Transverse colon (tissue), 4 donors: ENCODE results near the gene UBE4A. TPM values are rescaled to one million over a fixed set of nuclear protein-coding genes. Genes with fewer than 3 reads are reported as not detected.

Experiments used
- DNase-seq: peaks from one replicate; pipeline ENCODE4 v3.0.0-alpha.2; 2019
- H3K27ac ChIP-seq, 4 donors: fragments of 200-600 bp; sonication (generic); 2 replicates each; pipeline ENCODE4 v1.5.1; 2016 to 2018; ENCODE audit warnings: inconsistent platforms in 4 of 4
- H3K27me3 ChIP-seq: fragments of 200-600 bp; sonication (generic); 2 replicates; pipeline ENCODE4 v1.5.1; 2017; ENCODE audit warnings: inconsistent platforms
- H3K36me3 ChIP-seq, 4 donors: fragments of 200-600 bp; sonication (generic); 2 replicates each; pipeline ENCODE4 v1.5.1; 2017 to 2019; ENCODE audit warnings: inconsistent platforms in 4 of 4
- H3K4me1 ChIP-seq, 4 donors: fragments of 200-600 bp; sonication (generic); 2 replicates each; pipeline ENCODE4 v1.5.1; 2017 to 2020; ENCODE audit warnings: inconsistent platforms in 4 of 4
- H3K4me3 ChIP-seq, 4 donors: fragments of 200-600 bp; sonication (generic); 1 replicate in 1 of 4; 2 replicates in 3 of 4; pipeline versions ENCODE4 v1.5.1 to v1.6.1; 2017 to 2019; ENCODE audit warnings: inconsistent platforms in 4 of 4
- H3K9me3 ChIP-seq, 2 donors: fragments of 200-600 bp; sonication (generic); 2 replicates each; pipeline ENCODE4 v1.5.1; 2017 to 2019; ENCODE audit warnings: inconsistent platforms in 2 of 2
- CTCF ChIP-seq, 5 experiments: fragments of 200-600 bp in 3 of 5; fragments of 450-650 bp in 2 of 5; sonication (generic) in 3 of 5; IDR thresholded peaks; 1 replicate in 2 of 5; 2 replicates in 3 of 5; pipeline ENCODE4 v1.5.1; 2016 to 2017; ENCODE audit warnings: antibody characterized with exemption in 5 of 5, inconsistent platforms in 3 of 5, mild to moderate bottlenecking in 2 of 5, moderate library complexity in 1 of 5
- EP300 ChIP-seq: sonication (generic); formaldehyde crosslinking; IDR thresholded peaks from one replicate; pipeline ENCODE4 v1.6.1; 2017; ENCODE audit warnings: antibody characterized with exemption, low read depth
- POLR2A ChIP-seq: fragments of 450-650 bp; IDR thresholded peaks from one replicate; pipeline ENCODE4 v1.6.1; 2016; ENCODE audit warnings: antibody characterized with exemption, mild to moderate bottlenecking, moderate library complexity
- POLR2AphosphoS5 ChIP-seq, 3 donors: sonication (generic); formaldehyde crosslinking; IDR thresholded peaks; one replicate each; pipeline ENCODE4 v1.6.1; 2016; ENCODE audit warnings: antibody characterized with exemption in 3 of 3
- WGBS, 2 donors: methylation state at CpG; one replicate each; pipeline ENCODE4 v1.1.5; 2018; ENCODE audit warnings: low coverage in 1 of 2; 5-methylcytosine and 5-hydroxymethylcytosine counted together
- in situ Hi-C, 4 donors: fragments of 200-750 bp; cut with MboI; loops; one replicate each; pipeline versions ENCODE4 v1.15.0 to v1.15.1; 2017; ENCODE audit warnings: low sequenced_read_pairs in 3 of 4, low pct_ligation_motif_present in 1 of 4, low pct_unique_long_range_greater_than_20kb in 1 of 4
- intact Hi-C: fragments of 100-400 bp; cut with DNase I; formaldehyde crosslinking; loops from one replicate; pipeline ENCODE4 v1.15.1; 2023; ENCODE audit warnings: low total_unique reads
- small RNA-seq, 4 donors: library from RNA; depleted of rRNA; stranded (forward); fragments of <200 nt; gene quantifications; one replicate each; pipeline ENCODE3, GENCODE V24; 2016
- total RNA-seq, 4 donors: library from RNA; depleted of rRNA; stranded (reverse); fragments of >200 nt; gene quantifications; one replicate each; pipeline ENCODE4 v1.1.0, GENCODE V29; 2016

The UBE4A gene
- total RNA-seq, 4 donors from 2014 or later: 42.3 to 54.3 (median 49.2) TPM

GRCh38 chr11:118447423-118447822, 88.0 kb downstream of the UBE4A start:
- H3K9me3 ChIP-seq: no peaks in the 10 kb centered on the region
- in situ Hi-C loops (no loop called here), intact Hi-C loops (no loop called here)
- H3K4me1 ChIP-seq: peaks cover 15 to 49% (median 31%) of the 10 kb centered on the region in 4 donors
- no peaks in the 10 kb centered on the region for H3K36me3 ChIP-seq
- H3K27me3 ChIP-seq: no peaks in the 10 kb centered on the region
- 95 to 97% methylated on average over 4 of the region's 4 CpGs for WGBS, 2 donors
- no peak overlapping the region for H3K4me3 ChIP-seq
- TF ChIP-seq CTCF (IDR thresholded peaks at IDR 0.05): no peak
- TF ChIP-seq EP300: no peak
- TF ChIP-seq POLR2A: no peak
- TF ChIP-seq POLR2AphosphoS5 (IDR thresholded peaks at IDR 0.05): no peak
- no peak for DNase-seq
- H3K27ac ChIP-seq: no peak overlapping the region

- H3K4me1 ChIP-seq: peaks cover 15 to 40% (median 22%) of the 10 kb centered on the region in 4 donors
- no peaks in the 10 kb centered on the region for H3K27me3 ChIP-seq
- H3K4me3 ChIP-seq: no peak overlapping the region
- intact Hi-C loops (no loop called here), in situ Hi-C loops (no loop called here)
- no peak overlapping the region for H3K27ac ChIP-seq
- DNase-seq: no peak
- TF ChIP-seq POLR2AphosphoS5 (IDR thresholded peaks at IDR 0.05) (no peak), POLR2A (no peak), EP300 (no peak)
- H3K9me3 ChIP-seq: no peaks in the 10 kb centered on the region
- no peaks in the 10 kb centered on the region for H3K36me3 ChIP-seq
These were observed 88.9 kb downstream of the UBE4A start for GRCh38 chr11:118448294-118448693.

Small RNA genes within 50 kb of the gene (small RNA-seq; reads per million reads assigned to genes)
- gene AP001582.1: 0 reads per million in 4 donors

Other genes with a start within 250 kb of the UBE4A start
- gene SCN4B, start 206.8 kb upstream of the UBE4A start, total RNA-seq: 1 to 10 TPM in 1 of 4 donors, under 1 TPM in 2, not detected in 1; 0.41 to 1.1 (median 0.75) TPM
- gene SCN2B, start 183.0 kb upstream of the UBE4A start, total RNA-seq: under 1 TPM in 2 of 4 donors, not detected in 2; 0.14 to 0.37 TPM
- 10 to 100 TPM in 2 of 4 donors, 1 to 10 TPM in 2; 3.2 to 15.1 (median 8.0) TPM for gene JAML, start 134.6 kb upstream of the UBE4A start, total RNA-seq
- 10 to 100 TPM in 2 of 4 donors, 1 to 10 TPM in 2; 2.4 to 15.2 (median 8.2) TPM for gene MPZL3, start 107.2 kb upstream of the UBE4A start, total RNA-seq
- gene MPZL2, start 95.3 kb upstream of the UBE4A start, total RNA-seq: 10 to 100 TPM; 59.5 to 86.5 (median 75.0) TPM
- gene CD3E, start 54.9 kb upstream of the UBE4A start, total RNA-seq: 1 to 10 TPM in 3 of 4 donors, under 1 TPM in 1; 0.80 to 7.1 (median 5.3) TPM
- 10 to 100 TPM in 2 of 4 donors, 1 to 10 TPM in 1, not detected in 1; 3.5 to 19.2 (median 15.3) TPM for gene CD3D, start 16.9 kb upstream of the UBE4A start, total RNA-seq
- gene CD3G, start 15.3 kb upstream of the UBE4A start, total RNA-seq: 1 to 10 TPM in 3 of 4 donors, not detected in 1; 2.2 to 5.4 (median 2.2) TPM
- 10 to 100 TPM in 3 of 4 donors, 1 to 10 TPM in 1; 3.8 to 74.2 (median 46.9) TPM for gene ATP5MG, start 42.0 kb downstream of the UBE4A start, total RNA-seq
- 100 to 1,000 TPM in 1 of 4 donors, 10 to 100 TPM in 3; 51.1 to 120 (median 75.5) TPM for gene KMT2A, start 76.9 kb downstream of the UBE4A start, total RNA-seq
- gene TTC36, start 167.9 kb downstream of the UBE4A start, total RNA-seq: 10 to 100 TPM in 1 of 4 donors, 1 to 10 TPM in 1, not detected in 2; 2.2 to 17.9 TPM
- 10 to 100 TPM in 2 of 4 donors, 1 to 10 TPM in 2; 1.5 to 37.0 (median 14.5) TPM for gene TMEM25, start 171.6 kb downstream of the UBE4A start, total RNA-seq
- gene IFT46, start 206.3 kb downstream of the UBE4A start, total RNA-seq: 10 to 100 TPM in 3 of 4 donors, 1 to 10 TPM in 1; 4.8 to 20.2 (median 14.8) TPM
- 10 to 100 TPM; 27.9 to 80.3 (median 61.0) TPM for gene ARCN1, start 212.8 kb downstream of the UBE4A start, total RNA-seq
- gene PHLDB1, start 248.0 kb downstream of the UBE4A start, total RNA-seq: 100 to 1,000 TPM in 2 of 4 donors, 10 to 100 TPM in 2; 92.6 to 276 (median 161) TPM